NT2/D1 (cell line): Measurements from ENCODE around the gene CSTF1.

ENCODE experiments used
- SUZ12 ChIP-seq: IDR thresholded peaks from 2 replicates; pipeline ENCODE4 v1.6.1; 2011; ENCODE audit not compliant: insufficient read length, insufficient read depth; ENCODE audit errors: extremely low read depth
- YY1 ChIP-seq: IDR thresholded peaks from 2 replicates; pipeline ENCODE4 v1.6.1; 2011; ENCODE audit not compliant: insufficient read length, insufficient read depth
- ZNF274 ChIP-seq: IDR thresholded peaks from 2 replicates; pipeline ENCODE4 v1.6.1; 2011; ENCODE audit warnings: mild to moderate bottlenecking, low read depth, low read length

GRCh38 chr20:56445540-56445939 is 53.1 kb downstream of the CSTF1 start:
- TF ChIP-seq YY1, result no peak
- TF ChIP-seq ZNF274, result no peak
- no peak for TF ChIP-seq SUZ12
